ENCODE results near the gene LINC00237.

Gene LINC00237

GRCh38 chr20:21125072-21125848 is 19.1 kb upstream of the LINC00237 start:
- no peak for DNase-seq (ENCODE audit: low read depth)

GRCh38 chr20:21124190-21124589 is 18.0 kb upstream of the LINC00237 start:
- no peak for DNase-seq (ENCODE audit: low read depth)

DNA sequence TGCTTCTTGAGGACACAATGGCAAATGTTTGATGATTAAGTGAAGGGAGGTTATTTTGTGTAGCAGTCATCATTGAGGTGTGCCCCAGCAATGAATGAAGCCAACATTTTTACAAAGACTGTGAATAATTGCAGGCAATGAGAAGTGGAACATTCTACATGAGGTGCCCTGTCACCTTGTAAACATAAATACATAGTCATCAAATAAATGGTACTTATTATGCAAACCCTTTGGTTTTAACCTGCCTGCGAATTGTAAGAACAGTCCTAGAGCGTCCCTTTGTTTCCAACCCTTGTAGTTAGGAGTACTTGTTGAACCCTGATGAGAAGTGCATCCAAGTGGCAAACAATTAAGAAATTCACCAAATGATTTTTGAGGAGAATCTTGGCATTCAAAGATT is 12.6 kb upstream of the LINC00237 start:
- DNase-seq (ENCODE audit: low read depth), result no peak

DNA sequence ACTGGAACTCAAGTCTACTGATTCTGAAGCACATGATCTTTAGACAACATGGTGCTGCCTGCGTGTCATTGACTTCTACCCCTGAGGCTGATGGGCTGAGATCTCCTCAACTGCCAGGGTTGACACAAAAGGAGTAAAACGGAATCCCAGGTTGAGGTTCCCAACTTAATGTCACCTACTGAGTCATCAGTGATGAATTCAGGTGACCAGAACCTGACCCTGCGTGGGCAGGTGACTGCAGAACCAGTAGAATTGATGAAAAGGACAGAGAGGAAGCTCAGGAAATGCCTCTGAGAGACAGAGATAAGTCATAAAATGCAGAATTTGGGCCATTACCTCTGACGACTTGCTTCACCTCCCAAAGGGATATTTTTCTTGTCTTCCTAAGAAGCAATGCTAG is 12.0 kb upstream of the LINC00237 start:
- DNase-seq (ENCODE audit: low read depth), result no peak

DNA sequence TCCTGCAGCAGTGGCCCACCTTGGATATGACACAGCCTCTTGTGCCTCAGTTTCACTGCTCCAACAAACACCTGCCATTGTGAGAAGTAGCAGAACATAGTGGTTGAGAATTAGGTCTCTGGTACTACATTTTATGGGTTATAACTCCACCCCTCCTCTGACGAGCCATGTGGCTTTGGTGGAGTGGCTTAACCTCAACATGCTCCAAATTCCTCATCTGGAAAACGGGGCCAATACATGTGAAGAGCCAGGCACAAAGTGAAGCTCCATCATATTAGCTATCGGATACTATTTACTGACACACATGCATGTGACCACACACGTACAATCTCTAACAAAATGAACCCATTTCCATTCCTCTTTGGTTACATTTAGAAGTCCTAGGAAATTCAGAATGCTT is 11.4 kb upstream of the LINC00237 start:
- no peak for DNase-seq (ENCODE audit: low read depth)

DNA sequence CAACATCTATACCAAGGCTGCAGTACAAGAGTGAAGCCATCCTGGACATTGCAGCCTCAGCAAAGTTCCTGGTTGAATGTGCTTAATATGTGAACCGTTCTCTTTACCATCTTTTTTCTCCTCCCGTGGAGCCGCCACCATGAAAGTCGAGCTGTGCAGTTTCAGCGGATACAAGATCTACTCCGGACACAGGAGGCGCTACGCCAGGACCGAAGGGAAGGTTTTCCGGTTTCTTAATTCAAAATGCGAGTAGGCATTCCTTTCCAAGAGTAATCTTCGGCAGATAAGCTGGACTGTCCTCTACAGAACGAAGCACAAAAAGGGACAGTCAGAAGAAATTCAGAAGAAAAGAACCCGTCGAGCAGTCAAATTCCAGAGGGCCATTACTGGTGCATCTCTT is 8.4 kb upstream of the LINC00237 start:
- DNase-seq (ENCODE audit: low read depth), result no peak

GRCh38 chr20:21113697-21114096 is 7.5 kb upstream of the LINC00237 start:
- DNase-seq (ENCODE audit: low read depth), result no peak

DNA sequence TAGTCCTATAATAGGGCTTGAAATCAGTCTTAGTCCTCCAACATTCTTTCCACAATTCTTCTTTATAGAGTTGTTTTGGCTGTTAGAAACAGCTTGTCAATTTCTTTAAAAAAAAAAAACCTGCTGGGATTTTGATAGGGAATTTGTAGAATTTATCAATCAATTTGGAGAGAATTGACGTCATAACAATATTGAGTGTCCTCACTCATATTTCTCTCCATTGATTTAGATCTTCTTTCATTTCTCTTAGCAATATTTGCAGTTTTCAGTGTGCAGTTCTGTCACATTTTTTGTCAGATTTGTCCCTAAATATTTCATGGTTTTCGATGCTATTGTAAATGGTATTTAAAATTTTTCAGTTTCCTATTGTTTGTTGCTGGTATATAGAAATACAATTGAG is 5.3 kb upstream of the LINC00237 start:
- DNase-seq (ENCODE audit: low read depth), result no peak

- DNase-seq (ENCODE audit: low read depth), result no peak
Observed at GRCh38 chr20:21110811-21111210, 4.7 kb upstream of the LINC00237 start.

- no peak for DNase-seq (ENCODE audit: low read depth)
Observed at GRCh38 chr20:21109144-21109543, 3.0 kb upstream of the LINC00237 start.

GRCh38 chr20:21105429-21106170 is 558 bp downstream of the LINC00237 start:
- DNase-seq (ENCODE audit: low read depth), result no peak

DNA sequence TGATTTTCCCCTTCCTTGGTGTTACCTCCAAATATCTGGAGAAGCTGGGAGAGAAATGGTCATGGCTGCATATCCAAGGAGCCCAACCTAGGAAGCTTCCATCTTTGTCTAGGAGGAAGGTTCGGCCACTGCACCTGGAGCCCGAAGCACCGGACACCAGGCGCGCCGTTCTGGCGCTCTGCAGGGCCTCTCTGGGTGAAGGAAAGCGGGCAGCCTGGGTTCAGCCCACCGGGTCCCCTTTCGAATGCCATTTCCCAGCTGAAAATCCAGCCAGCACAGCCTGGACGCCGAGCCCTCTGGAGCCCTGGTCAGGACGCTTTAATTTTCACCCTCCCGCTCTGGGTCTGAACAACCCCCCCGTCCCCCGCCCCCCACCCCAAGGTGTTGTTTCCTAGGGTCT is 1.2 kb downstream of the LINC00237 start:
- no peak for DNase-seq (ENCODE audit: low read depth)

- DNase-seq (ENCODE audit: low read depth), result no peak
Observed at GRCh38 chr20:21104466-21104761, 1.7 kb downstream of the LINC00237 start.

GRCh38 chr20:21103582-21104465 is 2.3 kb downstream of the LINC00237 start:
- DNase-seq (ENCODE audit: low read depth), result no peak

- no peak for DNase-seq (ENCODE audit: low read depth)
Observed at GRCh38 chr20:21102603-21103311, 3.4 kb downstream of the LINC00237 start.

DNA sequence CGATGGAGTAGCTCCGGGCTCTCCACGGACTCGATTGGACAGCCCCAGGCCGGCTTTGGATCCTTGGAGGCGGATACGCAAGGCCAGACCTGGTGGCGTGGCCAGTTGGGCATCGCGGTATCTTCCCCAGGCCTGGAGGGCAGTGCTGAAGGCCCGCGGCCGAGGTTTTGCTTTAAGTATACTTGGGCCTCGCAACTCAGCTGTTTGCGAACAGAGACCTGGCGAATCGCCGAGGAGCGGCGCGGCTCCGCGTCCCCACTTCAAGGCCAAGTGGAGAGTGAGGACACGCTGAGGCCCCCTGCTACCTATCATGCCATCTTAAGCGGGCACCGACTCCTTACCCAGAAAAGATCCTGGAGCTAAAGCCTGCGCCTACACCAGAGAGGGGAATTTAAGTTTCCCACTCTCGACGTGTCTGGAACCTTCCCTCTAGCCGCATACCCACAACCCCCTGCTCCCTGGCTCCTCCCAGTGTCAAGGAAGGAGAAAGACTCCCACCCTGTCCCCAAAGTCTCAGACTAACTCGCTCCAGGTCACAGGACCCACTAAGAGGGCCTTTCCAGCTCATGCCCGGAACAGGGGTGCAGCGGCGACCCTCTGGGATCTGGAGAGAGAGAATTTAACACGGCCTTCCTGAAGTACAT is 4.1 kb downstream of the LINC00237 start:
- no peak for DNase-seq (ENCODE audit: low read depth)

GRCh38 chr20:21101453-21101931 is 4.7 kb downstream of the LINC00237 start:
- no peak for DNase-seq (ENCODE audit: low read depth)

DNA sequence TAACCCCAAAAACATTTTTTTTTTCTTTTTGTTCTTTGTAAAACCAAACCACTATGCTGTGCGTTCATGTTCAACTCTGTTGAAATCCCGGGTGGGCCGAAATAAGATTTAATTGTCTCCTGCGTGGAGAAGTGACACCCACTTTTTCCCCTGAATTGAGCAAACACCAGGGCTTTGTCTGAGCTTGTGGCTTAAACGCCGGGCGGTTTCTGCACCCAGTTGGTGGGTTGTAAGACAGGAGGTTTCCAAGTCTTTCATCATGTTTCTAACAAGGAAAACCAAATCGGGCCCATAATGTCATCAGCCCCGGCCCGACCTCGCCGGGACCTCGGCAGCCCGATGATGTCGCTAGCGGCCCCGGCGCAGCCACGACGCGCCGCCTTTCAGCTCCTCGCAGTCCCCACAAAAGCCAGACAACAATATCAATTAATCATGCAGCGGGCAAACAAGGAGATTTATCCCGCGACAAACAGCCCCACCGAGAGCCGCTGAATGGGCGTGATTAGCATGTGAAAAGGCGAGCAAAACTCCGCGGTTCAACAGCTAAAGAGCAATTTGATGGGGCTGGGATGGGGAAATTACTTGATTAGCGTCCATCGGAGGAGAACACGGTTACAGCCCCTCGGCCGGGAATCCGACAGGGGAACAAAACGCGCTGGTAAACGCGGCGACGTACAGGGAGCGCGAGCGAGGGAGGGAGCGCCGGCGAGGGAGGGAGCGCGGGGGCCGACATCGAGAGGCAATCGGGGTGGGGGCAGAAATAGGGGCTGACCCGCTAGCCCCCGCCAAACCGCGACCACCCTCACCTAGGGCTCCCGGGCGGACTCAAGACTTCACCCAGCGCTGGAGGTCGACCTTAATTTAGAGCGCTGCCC is 5.3 kb downstream of the LINC00237 start:
- no peak for DNase-seq (ENCODE audit: low read depth)

GRCh38 chr20:21099751-21100577 is 6.2 kb downstream of the LINC00237 start:
- DNase-seq (ENCODE audit: low read depth), result no peak

Measured in non-pigmented ciliary epithelial cell (primary cell).